ENCODE measurements around the gene MDM2. TPM values are rescaled to one million over a fixed set of nuclear protein-coding genes. Genes with fewer than 3 reads are reported as not detected.

The MDM2 gene
- total and polyA plus RNA-seq, 11 donors = 16.2 to 78.8 (median 49.0) TPM

- intact Hi-C loops (cut with DNase I) = no loop called here
- H3K27me3 ChIP-seq = no peaks in the 10 kb centered on the region
- peaks cover 0 to 11% (median 0%) of the 10 kb centered on the region in 12 donors for H3K9me3 ChIP-seq
- WGBS, 4 donors = 95 to 99% (median 96%) methylated on average over 4 of the region's 4 CpGs
- DNase-seq (no peak), ATAC-seq (no peak)
- H3K27ac ChIP-seq = no peak overlapping the region
- H3K36me3 ChIP-seq = peaks cover 0 to 6% (median 0%) of the 10 kb centered on the region in 9 donors
- TF ChIP-seq CTCF (IDR thresholded peaks at IDR 0.05) = no peak
- no peak for TF ChIP-seq POLR2A (IDR thresholded peaks at IDR 0.05)
- peaks cover 0 to 6% (median 0%) of the 10 kb centered on the region in 12 donors for H3K4me1 ChIP-seq
- no peak overlapping the region for H3K4me3 ChIP-seq
These were observed 70.3 kb downstream of the MDM2 start for GRCh38 chr12:68878283-68878682.

GRCh38 chr12:68878846-68879245, 70.9 kb downstream of the MDM2 start:
- ATAC-seq = no peak

GRCh38 chr12:68880660-68881325, 72.8 kb downstream of the MDM2 start:
- Histone ChIP-seq H3K36me3 (peaks cover 0 to 12% (median 0%) of the 10 kb centered on the region in 9 donors), H3K27ac (no peak overlapping the region), H3K9me3 (peaks cover 0 to 11% (median 0%) of the 10 kb centered on the region in 12 donors), H3K27me3 (no peaks in the 10 kb centered on the region), H3K4me3 (no peak overlapping the region), H3K4me1 (peaks cover 0 to 6% (median 0%) of the 10 kb centered on the region in 12 donors)
- ATAC-seq (no peak), DNase-seq (no peak)
- TF ChIP-seq POLR2A (IDR thresholded peaks at IDR 0.05) (no peak), CTCF (IDR thresholded peaks at IDR 0.05) (no peak)
- intact Hi-C loops (cut with DNase I) = no loop called here
- 86 to 90% (median 87%) methylated on average over 5 of the region's 5 CpGs for WGBS, 4 donors

More at GRCh38 chr12:68878846-68879245, 70.9 kb downstream of the MDM2 start:
- intact Hi-C loops (cut with DNase I) = no loop called here
- Histone ChIP-seq H3K27ac (no peak overlapping the region), H3K9me3 (peaks cover 0 to 11% (median 0%) of the 10 kb centered on the region in 12 donors), H3K4me3 (no peak overlapping the region), H3K36me3 (peaks cover 0 to 6% (median 0%) of the 10 kb centered on the region in 9 donors), H3K4me1 (peaks cover 0 to 6% (median 0%) of the 10 kb centered on the region in 12 donors), H3K27me3 (no peaks in the 10 kb centered on the region)
- 95 to 97% (median 96%) methylated on average over 4 of the region's 4 CpGs for WGBS, 4 donors
- TF ChIP-seq POLR2A (IDR thresholded peaks at IDR 0.05) = no peak
- TF ChIP-seq CTCF (IDR thresholded peaks at IDR 0.05) = no peak
- no peak for DNase-seq

- Histone ChIP-seq H3K4me1 (no peaks in the 10 kb centered on the region), H3K27me3 (no peaks in the 10 kb centered on the region), H3K27ac (no peak overlapping the region), H3K4me3 (no peak overlapping the region), H3K9me3 (peaks cover 0 to 11% (median 0%) of the 10 kb centered on the region in 12 donors), H3K36me3 (peaks cover 0 to 12% (median 0%) of the 10 kb centered on the region in 9 donors)
- TF ChIP-seq POLR2A (IDR thresholded peaks at IDR 0.05) = no peak
- WGBS, 4 donors = 94 to 98% (median 97%) methylated on average over 4 of the region's 4 CpGs
- ATAC-seq (no peak), DNase-seq (no peak)
- intact Hi-C loops (cut with DNase I) = no loop called here
These were observed 74.4 kb downstream of the MDM2 start for GRCh38 chr12:68882251-68882964.

All from heart left ventricle (tissue), 16 donors.